ENCODE data around the gene TAS1R1.

The TAS1R1 gene

GRCh38 chr1:6587261-6588005, 32.3 kb downstream of the TAS1R1 start:
- peak overlapping the region; percentile 7; the same call in 1 of the 2 replicates for H3K4me2 ChIP-seq (ENCODE audit: low read length)
- no peaks in the 10 kb centered on the region for H3K9me3 ChIP-seq (ENCODE audit: control insufficient read depth, insufficient read depth, low read length)
- H3K9me2 ChIP-seq (replicated peaks; ENCODE audit: control insufficient read depth, low read length), result no peaks in the 10 kb centered on the region
- H4K20me1 ChIP-seq (ENCODE audit: control insufficient read depth, insufficient read depth, low read depth, low read length), result no peaks in the 10 kb centered on the region
- peaks cover 48% of the 10 kb centered on the region for H3K36me3 ChIP-seq (ENCODE audit: control insufficient read depth, low read length)
- no peak overlapping the region for H3K4me3 ChIP-seq (ENCODE audit: low read length)
- no peaks in the 10 kb centered on the region; the same call in 1 of the 2 replicates for H3F3A ChIP-seq (ENCODE audit: control insufficient read depth, insufficient read depth)
- TF ChIP-seq EZH2phosphoT487 (IDR thresholded peaks at IDR 0.05; ENCODE audit: borderline replicate concordance, low read length), result no peak
- TF ChIP-seq, protein P1, sequence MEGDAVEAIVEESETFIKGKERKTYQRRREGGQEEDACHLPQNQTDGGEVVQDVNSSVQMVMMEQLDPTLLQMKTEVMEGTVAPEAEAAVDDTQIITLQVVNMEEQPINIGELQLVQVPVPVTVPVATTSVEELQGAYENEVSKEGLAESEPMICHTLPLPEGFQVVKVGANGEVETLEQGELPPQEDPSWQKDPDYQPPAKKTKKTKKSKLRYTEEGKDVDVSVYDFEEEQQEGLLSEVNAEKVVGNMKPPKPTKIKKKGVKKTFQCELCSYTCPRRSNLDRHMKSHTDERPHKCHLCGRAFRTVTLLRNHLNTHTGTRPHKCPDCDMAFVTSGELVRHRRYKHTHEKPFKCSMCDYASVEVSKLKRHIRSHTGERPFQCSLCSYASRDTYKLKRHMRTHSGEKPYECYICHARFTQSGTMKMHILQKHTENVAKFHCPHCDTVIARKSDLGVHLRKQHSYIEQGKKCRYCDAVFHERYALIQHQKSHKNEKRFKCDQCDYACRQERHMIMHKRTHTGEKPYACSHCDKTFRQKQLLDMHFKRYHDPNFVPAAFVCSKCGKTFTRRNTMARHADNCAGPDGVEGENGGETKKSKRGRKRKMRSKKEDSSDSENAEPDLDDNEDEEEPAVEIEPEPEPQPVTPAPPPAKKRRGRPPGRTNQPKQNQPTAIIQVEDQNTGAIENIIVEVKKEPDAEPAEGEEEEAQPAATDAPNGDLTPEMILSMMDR (IDR thresholded peaks at IDR 0.05; ENCODE audit: low read depth, low read length, poor library complexity, severe bottlenecking), result no peak
- H3K4me1 ChIP-seq (ENCODE audit: control insufficient read depth, low read length), result peaks cover 14% of the 10 kb centered on the region
- H3K27ac ChIP-seq (ENCODE audit: low read depth, low read length), result no peak overlapping the region
- peaks cover 7% of the 10 kb centered on the region for H3K79me2 ChIP-seq (ENCODE audit: control insufficient read depth, low read length)
- H3K27me3 ChIP-seq (ENCODE audit: control insufficient read depth, low read length), result no peaks in the 10 kb centered on the region

- H3K4me2 ChIP-seq (ENCODE audit: low read length), result no peak overlapping the region
- H3F3A ChIP-seq (ENCODE audit: control insufficient read depth, insufficient read depth), result no peaks in the 10 kb centered on the region; the same call in 1 of the 2 replicates
- no peaks in the 10 kb centered on the region for H4K20me1 ChIP-seq (ENCODE audit: control insufficient read depth, insufficient read depth, low read depth, low read length)
- H3K4me3 ChIP-seq (ENCODE audit: low read length), result no peak overlapping the region
- H3K4me1 ChIP-seq (ENCODE audit: control insufficient read depth, low read length), result peaks cover 11% of the 10 kb centered on the region
- H3K27me3 ChIP-seq (ENCODE audit: control insufficient read depth, low read length), result no peaks in the 10 kb centered on the region
- H3K9me3 ChIP-seq (ENCODE audit: control insufficient read depth, insufficient read depth, low read length), result no peaks in the 10 kb centered on the region
- no peak for TF ChIP-seq EZH2phosphoT487 (IDR thresholded peaks at IDR 0.05; ENCODE audit: borderline replicate concordance, low read length)
- TF ChIP-seq, protein P1 (IDR thresholded peaks at IDR 0.05; ENCODE audit: low read depth, low read length, poor library complexity, severe bottlenecking), result no peak
- no peak overlapping the region for H3K27ac ChIP-seq (ENCODE audit: low read depth, low read length)
- H3K36me3 ChIP-seq (ENCODE audit: control insufficient read depth, low read length), result peaks cover 47% of the 10 kb centered on the region
- H3K79me2 ChIP-seq (ENCODE audit: control insufficient read depth, low read length), result peaks cover 5% of the 10 kb centered on the region; the same call in 1 of the 2 replicates
- no peaks in the 10 kb centered on the region for H3K9me2 ChIP-seq (replicated peaks; ENCODE audit: control insufficient read depth, low read length)
Observed at GRCh38 chr1:6588128-6588892, 33.2 kb downstream of the TAS1R1 start.

GRCh38 chr1:6588893-6589520, 33.9 kb downstream of the TAS1R1 start:
- peaks cover 47% of the 10 kb centered on the region for H3K36me3 ChIP-seq (ENCODE audit: control insufficient read depth, low read length)
- no peak overlapping the region for H3K4me2 ChIP-seq (ENCODE audit: low read length)
- TF ChIP-seq EZH2phosphoT487 (IDR thresholded peaks at IDR 0.05; ENCODE audit: borderline replicate concordance, low read length), result no peak
- TF ChIP-seq, protein P1 (IDR thresholded peaks at IDR 0.05; ENCODE audit: low read depth, low read length, poor library complexity, severe bottlenecking), result no peak

More at GRCh38 chr1:6588893-6589520, 33.9 kb downstream of the TAS1R1 start:
- H3K79me2 ChIP-seq (ENCODE audit: control insufficient read depth, low read length), result peaks cover 5% of the 10 kb centered on the region; the same call in 1 of the 2 replicates
- H3K9me2 ChIP-seq (replicated peaks; ENCODE audit: control insufficient read depth, low read length), result no peaks in the 10 kb centered on the region
- H3K27me3 ChIP-seq (ENCODE audit: control insufficient read depth, low read length), result no peaks in the 10 kb centered on the region
- peaks cover 11% of the 10 kb centered on the region for H3K4me1 ChIP-seq (ENCODE audit: control insufficient read depth, low read length)
- H4K20me1 ChIP-seq (ENCODE audit: control insufficient read depth, insufficient read depth, low read depth, low read length), result no peaks in the 10 kb centered on the region
- H3K9me3 ChIP-seq (ENCODE audit: control insufficient read depth, insufficient read depth, low read length), result no peaks in the 10 kb centered on the region
- no peak overlapping the region for H3K27ac ChIP-seq (ENCODE audit: low read depth, low read length)
- H3K4me3 ChIP-seq (ENCODE audit: low read length), result no peak overlapping the region
- no peaks in the 10 kb centered on the region; the same call in 1 of the 2 replicates for H3F3A ChIP-seq (ENCODE audit: control insufficient read depth, insufficient read depth)
